ENCODE data around the gene CFAP61.

The CFAP61 gene

GRCh38 chr20:20246996-20247633 lies 194.8 kb downstream of the CFAP61 start:
- no peak overlapping the region for H3K4me3 ChIP-seq (replicated peaks; ENCODE audit: low read depth, low read length)
- TF ChIP-seq CTCF (IDR thresholded peaks at IDR 0.05; ENCODE audit: low read depth, low read length, missing control alignments) = no peak
- DNase-seq (ENCODE audit: extremely low read depth, low read depth) = no peak

GRCh38 chr20:20248620-20249200 lies 196.4 kb downstream of the CFAP61 start:
- DNase-seq (ENCODE audit: extremely low read depth, low read depth) = no peak
- no peak overlapping the region for H3K4me3 ChIP-seq (replicated peaks; ENCODE audit: low read depth, low read length)
- TF ChIP-seq CTCF (IDR thresholded peaks at IDR 0.05; ENCODE audit: low read depth, low read length, missing control alignments) = no peak

- TF ChIP-seq CTCF (IDR thresholded peaks at IDR 0.05; ENCODE audit: low read depth, low read length, missing control alignments) = no peak
- DNase-seq (ENCODE audit: extremely low read depth, low read depth) = no peak
- no peak overlapping the region for H3K4me3 ChIP-seq (replicated peaks; ENCODE audit: low read depth, low read length)
Measured at GRCh38 chr20:20251317-20251716, 199.0 kb downstream of the CFAP61 start.

GRCh38 chr20:20251836-20252235 lies 199.5 kb downstream of the CFAP61 start:
- no peak for DNase-seq (ENCODE audit: extremely low read depth, low read depth)

GRCh38 chr20:20253039-20253743 lies 200.9 kb downstream of the CFAP61 start:
- no peak for TF ChIP-seq CTCF (IDR thresholded peaks at IDR 0.05; ENCODE audit: low read depth, low read length, missing control alignments)
- DNase-seq (ENCODE audit: extremely low read depth, low read depth) = no peak
- no peak overlapping the region for H3K4me3 ChIP-seq (replicated peaks; ENCODE audit: low read depth, low read length)

More at GRCh38 chr20:20251836-20252235, 199.5 kb downstream of the CFAP61 start:
- TF ChIP-seq CTCF (IDR thresholded peaks at IDR 0.05; ENCODE audit: low read depth, low read length, missing control alignments) = no peak
- H3K4me3 ChIP-seq (replicated peaks; ENCODE audit: low read depth, low read length) = no peak overlapping the region

- DNase-seq (ENCODE audit: extremely low read depth, low read depth) = no peak
- no peak for TF ChIP-seq CTCF (IDR thresholded peaks at IDR 0.05; ENCODE audit: low read depth, low read length, missing control alignments)
- H3K4me3 ChIP-seq (replicated peaks; ENCODE audit: low read depth, low read length) = no peak overlapping the region
Measured at GRCh38 chr20:20253744-20254330, 201.5 kb downstream of the CFAP61 start.
